ENCODE results near the gene PPCDC.

The PPCDC gene

GRCh38 chr15:74995182-74995778 lies 28.1 kb upstream of the PPCDC start, which contains the start of gene SCAMP5:
SCAMP5 (plus strand) TSS chr15:74995563; CDS start chr15:75011840, 16,277 bp downstream.
- TF ChIP-seq ESRRG (CRISPR knock-in tag; IDR thresholded peaks at IDR 0.05) = no peak
- TF ChIP-seq GLIS3 (CRISPR knock-in tag; IDR thresholded peaks at IDR 0.05) = no peak
- TF ChIP-seq, protein P1, sequence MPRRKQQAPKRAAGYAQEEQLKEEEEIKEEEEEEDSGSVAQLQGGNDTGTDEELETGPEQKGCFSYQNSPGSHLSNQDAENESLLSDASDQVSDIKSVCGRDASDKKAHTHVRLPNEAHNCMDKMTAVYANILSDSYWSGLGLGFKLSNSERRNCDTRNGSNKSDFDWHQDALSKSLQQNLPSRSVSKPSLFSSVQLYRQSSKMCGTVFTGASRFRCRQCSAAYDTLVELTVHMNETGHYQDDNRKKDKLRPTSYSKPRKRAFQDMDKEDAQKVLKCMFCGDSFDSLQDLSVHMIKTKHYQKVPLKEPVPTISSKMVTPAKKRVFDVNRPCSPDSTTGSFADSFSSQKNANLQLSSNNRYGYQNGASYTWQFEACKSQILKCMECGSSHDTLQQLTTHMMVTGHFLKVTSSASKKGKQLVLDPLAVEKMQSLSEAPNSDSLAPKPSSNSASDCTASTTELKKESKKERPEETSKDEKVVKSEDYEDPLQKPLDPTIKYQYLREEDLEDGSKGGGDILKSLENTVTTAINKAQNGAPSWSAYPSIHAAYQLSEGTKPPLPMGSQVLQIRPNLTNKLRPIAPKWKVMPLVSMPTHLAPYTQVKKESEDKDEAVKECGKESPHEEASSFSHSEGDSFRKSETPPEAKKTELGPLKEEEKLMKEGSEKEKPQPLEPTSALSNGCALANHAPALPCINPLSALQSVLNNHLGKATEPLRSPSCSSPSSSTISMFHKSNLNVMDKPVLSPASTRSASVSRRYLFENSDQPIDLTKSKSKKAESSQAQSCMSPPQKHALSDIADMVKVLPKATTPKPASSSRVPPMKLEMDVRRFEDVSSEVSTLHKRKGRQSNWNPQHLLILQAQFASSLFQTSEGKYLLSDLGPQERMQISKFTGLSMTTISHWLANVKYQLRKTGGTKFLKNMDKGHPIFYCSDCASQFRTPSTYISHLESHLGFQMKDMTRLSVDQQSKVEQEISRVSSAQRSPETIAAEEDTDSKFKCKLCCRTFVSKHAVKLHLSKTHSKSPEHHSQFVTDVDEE (CRISPR knock-in tag; IDR thresholded peaks at IDR 0.05) = 0 out of 2 replicates have a peak, but pooled peaks have one; percentile 34
- TF ChIP-seq ZNF70 (CRISPR knock-in tag; IDR thresholded peaks at IDR 0.05) = peak; percentile 95
- no peak for TF ChIP-seq ZC3H10 (CRISPR knock-in tag; IDR thresholded peaks at IDR 0.05)
- TF ChIP-seq ZFP3 (CRISPR knock-in tag; IDR thresholded peaks at IDR 0.05) = peak; percentile 75; the same call in 1 of the 2 replicates
- no peak for TF ChIP-seq ISL1 (CRISPR knock-in tag; IDR thresholded peaks at IDR 0.05)
- TF ChIP-seq, protein P2, sequence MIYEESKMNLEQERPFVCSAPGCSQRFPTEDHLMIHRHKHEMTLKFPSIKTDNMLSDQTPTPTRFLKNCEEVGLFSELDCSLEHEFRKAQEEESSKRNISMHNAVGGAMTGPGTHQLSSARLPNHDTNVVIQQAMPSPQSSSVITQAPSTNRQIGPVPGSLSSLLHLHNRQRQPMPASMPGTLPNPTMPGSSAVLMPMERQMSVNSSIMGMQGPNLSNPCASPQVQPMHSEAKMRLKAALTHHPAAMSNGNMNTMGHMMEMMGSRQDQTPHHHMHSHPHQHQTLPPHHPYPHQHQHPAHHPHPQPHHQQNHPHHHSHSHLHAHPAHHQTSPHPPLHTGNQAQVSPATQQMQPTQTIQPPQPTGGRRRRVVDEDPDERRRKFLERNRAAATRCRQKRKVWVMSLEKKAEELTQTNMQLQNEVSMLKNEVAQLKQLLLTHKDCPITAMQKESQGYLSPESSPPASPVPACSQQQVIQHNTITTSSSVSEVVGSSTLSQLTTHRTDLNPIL (CRISPR knock-in tag; IDR thresholded peaks at IDR 0.05; ENCODE audit: low read depth) = no peak
- no peak for TF ChIP-seq ZFP30 (CRISPR knock-in tag; IDR thresholded peaks at IDR 0.05)
- TF ChIP-seq TCF4 (CRISPR knock-in tag; IDR thresholded peaks at IDR 0.05; ENCODE audit: borderline replicate concordance) = 0 out of 2 replicates have a peak, but pooled peaks have one; percentile 19
- TF ChIP-seq ZNF565 (CRISPR knock-in tag; conservative IDR thresholded peaks at IDR 0.05; ENCODE audit: low read depth) = no peak
- 0 out of 2 replicates have a peak, but pooled peaks have one; percentile 59 for TF ChIP-seq SNAI2 (CRISPR knock-in tag; IDR thresholded peaks at IDR 0.05)
- ATAC-seq = peak; percentile 93

- ATAC-seq = peak; percentile 54
- no peak for TF ChIP-seq ISL1 (CRISPR knock-in tag; IDR thresholded peaks at IDR 0.05)
- TF ChIP-seq SNAI2 (CRISPR knock-in tag; IDR thresholded peaks at IDR 0.05) = no peak
- no peak for TF ChIP-seq BACH2 (CRISPR knock-in tag; IDR thresholded peaks at IDR 0.05; ENCODE audit: borderline replicate concordance)
- TF ChIP-seq, protein P3, sequence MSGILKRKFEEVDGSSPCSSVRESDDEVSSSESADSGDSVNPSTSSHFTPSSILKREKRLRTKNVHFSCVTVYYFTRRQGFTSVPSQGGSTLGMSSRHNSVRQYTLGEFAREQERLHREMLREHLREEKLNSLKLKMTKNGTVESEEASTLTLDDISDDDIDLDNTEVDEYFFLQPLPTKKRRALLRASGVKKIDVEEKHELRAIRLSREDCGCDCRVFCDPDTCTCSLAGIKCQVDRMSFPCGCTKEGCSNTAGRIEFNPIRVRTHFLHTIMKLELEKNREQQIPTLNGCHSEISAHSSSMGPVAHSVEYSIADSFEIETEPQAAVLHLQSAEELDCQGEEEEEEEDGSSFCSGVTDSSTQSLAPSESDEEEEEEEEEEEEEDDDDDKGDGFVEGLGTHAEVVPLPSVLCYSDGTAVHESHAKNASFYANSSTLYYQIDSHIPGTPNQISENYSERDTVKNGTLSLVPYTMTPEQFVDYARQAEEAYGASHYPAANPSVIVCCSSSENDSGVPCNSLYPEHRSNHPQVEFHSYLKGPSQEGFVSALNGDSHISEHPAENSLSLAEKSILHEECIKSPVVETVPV (CRISPR knock-in tag; IDR thresholded peaks at IDR 0.05) = no peak
- TF ChIP-seq TCF4 (CRISPR knock-in tag; IDR thresholded peaks at IDR 0.05; ENCODE audit: borderline replicate concordance) = no peak
- no peak for TF ChIP-seq ZNF565 (CRISPR knock-in tag; conservative IDR thresholded peaks at IDR 0.05; ENCODE audit: low read depth)
- no peak for TF ChIP-seq OSR1 (CRISPR knock-in tag; IDR thresholded peaks at IDR 0.05)
- TF ChIP-seq, protein P2 (CRISPR knock-in tag; IDR thresholded peaks at IDR 0.05; ENCODE audit: low read depth) = no peak
- TF ChIP-seq CSDC2 (CRISPR knock-in tag; IDR thresholded peaks at IDR 0.05) = no peak
These were observed 27.3 kb upstream of the PPCDC start for GRCh38 chr15:74995779-74996765.

DNA sequence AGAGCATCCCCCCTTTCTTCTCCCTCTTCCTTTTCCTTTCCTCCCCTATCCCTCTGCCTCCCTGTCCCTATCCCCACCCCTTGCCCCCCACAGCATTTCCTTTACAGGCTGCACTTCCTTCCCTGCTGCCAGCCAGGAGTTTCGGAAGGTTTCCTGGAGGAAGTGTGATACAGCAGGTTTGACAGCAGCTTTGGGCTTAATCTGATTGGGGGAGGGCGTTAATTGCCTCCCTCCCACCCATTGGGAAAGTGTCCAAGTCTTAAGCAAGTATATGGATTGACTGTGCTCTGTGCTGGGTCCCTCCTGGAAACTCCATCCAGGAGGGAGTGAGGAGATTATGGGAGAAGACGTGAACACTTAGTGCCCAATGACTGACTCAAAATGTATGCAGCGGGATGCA lies 26.2 kb upstream of the PPCDC start:
- no peak for ATAC-seq
- TF ChIP-seq ESRRG (CRISPR knock-in tag; IDR thresholded peaks at IDR 0.05) (no peak), RARB (CRISPR knock-in tag; IDR thresholded peaks at IDR 0.05) (no peak), ISL1 (CRISPR knock-in tag; IDR thresholded peaks at IDR 0.05) (no peak), ZC3H10 (CRISPR knock-in tag; IDR thresholded peaks at IDR 0.05) (no peak), CSDC2 (CRISPR knock-in tag; IDR thresholded peaks at IDR 0.05) (no peak), ARNTL (CRISPR knock-in tag; IDR thresholded peaks at IDR 0.05; ENCODE audit: borderline replicate concordance, low read depth) (no peak), TCF4 (CRISPR knock-in tag; IDR thresholded peaks at IDR 0.05; ENCODE audit: borderline replicate concordance) (no peak)
- TF ChIP-seq, protein P4, sequence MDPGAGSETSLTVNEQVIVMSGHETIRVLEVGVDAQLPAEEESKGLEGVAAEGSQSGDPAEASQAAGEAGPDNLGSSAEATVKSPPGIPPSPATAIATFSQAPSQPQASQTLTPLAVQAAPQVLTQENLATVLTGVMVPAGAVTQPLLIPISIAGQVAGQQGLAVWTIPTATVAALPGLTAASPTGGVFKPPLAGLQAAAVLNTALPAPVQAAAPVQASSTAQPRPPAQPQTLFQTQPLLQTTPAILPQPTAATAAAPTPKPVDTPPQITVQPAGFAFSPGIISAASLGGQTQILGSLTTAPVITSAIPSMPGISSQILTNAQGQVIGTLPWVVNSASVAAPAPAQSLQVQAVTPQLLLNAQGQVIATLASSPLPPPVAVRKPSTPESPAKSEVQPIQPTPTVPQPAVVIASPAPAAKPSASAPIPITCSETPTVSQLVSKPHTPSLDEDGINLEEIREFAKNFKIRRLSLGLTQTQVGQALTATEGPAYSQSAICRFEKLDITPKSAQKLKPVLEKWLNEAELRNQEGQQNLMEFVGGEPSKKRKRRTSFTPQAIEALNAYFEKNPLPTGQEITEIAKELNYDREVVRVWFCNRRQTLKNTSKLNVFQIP (CRISPR knock-in tag; IDR thresholded peaks at IDR 0.05; ENCODE audit: borderline replicate concordance, low read depth) = no peak
- TF ChIP-seq, protein P2 (CRISPR knock-in tag; IDR thresholded peaks at IDR 0.05; ENCODE audit: low read depth) = no peak
